Placental epithelial cell (primary cell): ENCODE data around the gene FAM151B. TPM values are rescaled to one million over a fixed set of nuclear protein-coding genes. Genes with fewer than 3 reads are reported as not detected.

Source experiments
- total RNA-seq: library from RNA; depleted of rRNA; stranded (reverse); fragments of >200 nt; gene quantifications from 2 replicates; pipeline ENCODE4 v1.2.3, GENCODE V29; 2012

FAM151B gene, protein sequence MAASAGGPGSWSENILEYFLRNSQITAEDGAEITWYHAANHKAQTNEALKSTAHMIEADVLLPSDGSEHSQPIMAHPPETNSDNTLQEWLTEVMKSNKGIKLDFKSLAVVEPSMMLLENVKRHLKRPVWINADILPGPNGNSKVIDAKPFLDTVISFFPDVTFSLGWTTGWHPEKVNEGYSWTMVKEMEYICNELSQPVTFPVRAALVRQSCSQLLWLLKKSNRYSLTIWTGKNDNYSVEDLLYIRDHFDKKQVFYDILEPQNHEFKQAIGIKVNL
- total RNA-seq = 5.1 and 5.6 TPM in 2 replicates

DNA sequence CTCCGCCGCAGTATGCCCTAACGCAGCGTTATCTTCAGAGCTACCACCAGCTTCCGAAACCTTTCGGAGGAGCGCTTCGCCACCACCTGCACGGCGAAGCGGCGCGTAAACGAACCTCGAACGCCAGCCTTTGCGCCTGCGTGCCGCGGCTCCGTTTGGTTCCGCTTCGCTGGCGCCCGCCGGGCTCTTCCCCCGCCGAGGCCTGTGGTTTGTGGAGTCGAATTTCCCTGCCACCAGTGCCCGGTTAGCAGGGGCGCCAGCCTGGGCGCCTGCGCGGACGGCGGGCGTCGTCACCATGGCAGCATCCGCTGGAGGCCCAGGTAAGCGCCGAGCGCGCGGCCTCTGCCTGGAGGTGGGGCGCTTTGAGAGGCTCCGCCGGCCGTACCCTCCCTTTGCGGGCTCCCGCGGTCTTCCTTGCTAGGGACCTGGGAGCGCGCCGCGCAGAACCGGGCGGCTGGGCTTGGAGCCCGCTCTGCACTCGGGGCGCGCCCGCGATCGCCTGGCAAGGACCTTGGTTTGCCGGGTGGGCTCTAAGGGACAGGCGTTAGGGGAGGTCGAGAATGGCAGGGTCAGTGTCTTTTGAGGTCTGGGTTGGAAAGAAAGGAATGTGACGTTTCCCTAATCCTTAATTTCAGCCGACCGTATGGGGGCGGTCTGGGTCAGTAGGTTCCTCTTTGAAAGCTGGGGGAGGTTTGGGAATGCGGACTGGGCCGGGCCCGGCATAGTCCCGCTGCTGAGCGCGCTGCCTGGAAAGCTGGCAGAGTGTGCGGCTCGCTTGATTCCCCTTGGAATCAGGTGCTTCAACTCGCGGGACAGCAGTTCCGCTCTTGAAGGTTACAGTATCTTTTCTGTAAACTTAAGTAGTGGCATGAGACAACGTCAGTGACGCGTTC is at the start of gene FAM151B:
Gene FAM151B (plus strand): TSS at position 272 of the 893 bp plus-strand sequence. CDS start 24 bp downstream, at position 296.

DNA sequence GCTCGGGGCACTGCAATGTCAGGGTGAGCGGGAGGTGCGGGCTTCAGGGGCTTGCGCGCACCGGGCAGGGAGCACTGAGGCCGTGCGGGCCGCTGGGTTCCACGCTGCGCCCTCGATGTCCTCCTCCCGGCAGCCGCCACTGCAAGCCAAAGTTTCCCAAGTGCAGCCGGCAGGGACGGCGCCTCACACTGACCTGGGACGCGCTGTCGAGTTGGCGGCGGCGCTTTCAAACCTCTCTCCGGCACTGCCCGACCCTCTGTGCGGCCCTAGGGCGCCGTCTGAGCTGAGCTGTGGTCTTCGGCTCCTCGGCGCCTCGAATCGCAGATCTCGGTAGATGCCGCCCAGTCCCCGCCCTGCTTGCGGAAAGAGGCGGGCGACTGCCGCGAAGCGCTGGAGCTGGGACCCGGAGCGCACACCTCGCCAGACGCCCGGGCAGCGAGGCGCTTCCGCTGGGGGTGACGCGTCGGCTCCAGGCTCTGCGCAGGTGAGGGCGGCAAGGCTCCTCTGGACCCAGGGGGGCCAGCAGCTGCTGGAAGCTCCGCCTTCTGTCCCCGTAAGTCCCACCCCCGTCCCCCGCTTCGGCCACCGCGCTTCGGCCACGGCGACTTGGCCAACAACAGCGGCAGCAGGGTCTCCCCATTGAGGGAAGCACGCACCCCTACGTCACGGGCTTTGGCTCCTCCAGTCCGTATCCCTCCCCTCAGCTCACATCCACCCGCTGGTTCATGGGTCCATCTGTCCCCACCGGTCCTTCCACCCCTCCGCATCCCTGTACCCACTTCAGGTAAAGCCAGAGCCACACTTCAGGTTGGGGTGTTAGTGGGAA is 82.3 kb downstream of the FAM151B start, which contains the start of gene ANKRD34B:
Gene ANKRD34B (minus strand): TSS at position 320 of the 826 bp plus-strand sequence. CDS start 10,261 bp downstream, outside the sequence.

Other genes starting within 250 kb of the FAM151B start
- gene SERINC5, start 232.1 kb upstream of the FAM151B start, total RNA-seq = 16.7 and 19.2 TPM in 2 replicates
- not detected in 2 replicates for gene SPZ1, start 168.1 kb upstream of the FAM151B start, total RNA-seq
- gene ZFYVE16, start 80.0 kb upstream of the FAM151B start, total RNA-seq = 21.2 and 21.8 TPM in 2 replicates
- under 0.01 TPM in 1 of 2 replicates, not detected in the other for gene ANKRD34B, start 82.2 kb downstream of the FAM151B start, total RNA-seq
- 17.8 and 23.6 TPM in 2 replicates for gene MSH3, start 166.6 kb downstream of the FAM151B start, total RNA-seq
- 14.1 and 27.1 TPM in 2 replicates for gene DHFR, start 166.9 kb downstream of the FAM151B start, total RNA-seq